H9 (cell line): ENCODE measurements around the gene DGCR2. TPM values are rescaled to one million over a fixed set of nuclear protein-coding genes. Genes with fewer than 3 reads are reported as not detected.

ENCODE experiments used
- DNase-seq: peaks from one replicate; pipeline ENCODE4 v3.0.0-alpha.2; 2017
- H2AFZ ChIP-seq: one replicate; pipeline ENCODE4 v1.6.1; 2013; ENCODE audit warnings: mild to moderate bottlenecking, low read length, control low read depth, moderate library complexity
- H2AK5ac ChIP-seq: 2 replicates; pipeline ENCODE4 v1.6.1; 2013; ENCODE audit warnings: low read length, control low read depth, mixed read lengths; ENCODE audit not compliant: insufficient read length
- H2BK120ac ChIP-seq: one replicate; pipeline ENCODE4 v1.6.1; 2013; ENCODE audit warnings: low read depth, mild to moderate bottlenecking, low read length, control low read depth, inconsistent platforms; ENCODE audit not compliant: poor library complexity, severe bottlenecking
- H2BK12ac ChIP-seq: 2 replicates; pipeline ENCODE4 v1.6.1; 2013; ENCODE audit warnings: low read length, control low read depth, mixed read lengths, low read depth; ENCODE audit not compliant: insufficient read length
- H2BK15ac ChIP-seq: 2 replicates; pipeline ENCODE4 v1.6.1; 2013; ENCODE audit warnings: low read depth, low read length, control low read depth
- H2BK20ac ChIP-seq: one replicate; pipeline ENCODE4 v1.6.1; 2013; ENCODE audit warnings: low read depth, mild to moderate bottlenecking, low read length, control low read depth, inconsistent platforms; ENCODE audit not compliant: poor library complexity, severe bottlenecking
- H2BK5ac ChIP-seq: 2 replicates; pipeline ENCODE4 v1.6.1; 2013; ENCODE audit warnings: low read length, control low read depth, mixed read lengths; ENCODE audit not compliant: insufficient read length
- H3K14ac ChIP-seq: 2 replicates; pipeline ENCODE4 v1.6.1; 2013; ENCODE audit warnings: low read length, control low read depth; ENCODE audit not compliant: insufficient read depth
- H3K18ac ChIP-seq: 2 replicates; pipeline ENCODE4 v1.6.1; 2013; ENCODE audit warnings: low read depth, mild to moderate bottlenecking, mixed read lengths, low read length, control low read depth; ENCODE audit not compliant: insufficient read length
- H3K23ac ChIP-seq: 2 replicates; pipeline ENCODE4 v1.6.1; 2013; ENCODE audit warnings: low read length, control low read depth, mixed read lengths, low read depth; ENCODE audit not compliant: insufficient read length
- H3K23me2 ChIP-seq: 2 replicates; pipeline ENCODE4 v1.6.1; 2013; ENCODE audit warnings: low read depth, mild to moderate bottlenecking, mixed read lengths, low read length, control low read depth; ENCODE audit not compliant: insufficient read length, poor library complexity, severe bottlenecking
- H3K27ac ChIP-seq: 2 replicates; pipeline ENCODE4 v1.5.1; 2013; ENCODE audit warnings: low read length, control low read depth, mixed read lengths, low read depth; ENCODE audit not compliant: insufficient read length
- H3K27me3 ChIP-seq: 2 replicates; pipeline ENCODE4 v1.6.1; 2013; ENCODE audit warnings: low read length, control low read depth, inconsistent platforms; ENCODE audit not compliant: insufficient read depth
- H3K4ac ChIP-seq: 2 replicates; pipeline ENCODE4 v1.6.1; 2013; ENCODE audit warnings: low read depth, mild to moderate bottlenecking, control low read depth, inconsistent platforms, low read length, moderate library complexity
- H3K4me1 ChIP-seq: 2 replicates; pipeline ENCODE4 v1.6.1; 2013; ENCODE audit warnings: low read length, control low read depth, inconsistent platforms; ENCODE audit not compliant: insufficient read depth
- H3K4me2 ChIP-seq: 2 replicates; pipeline ENCODE4 v1.6.1; 2013; ENCODE audit warnings: low read length, control low read depth, mixed read lengths; ENCODE audit not compliant: insufficient read length, insufficient read depth
- H3K56ac ChIP-seq: 2 replicates; pipeline ENCODE4 v1.6.1; 2013; ENCODE audit warnings: low read depth, mild to moderate bottlenecking, mixed read lengths, low read length, control low read depth; ENCODE audit not compliant: insufficient read length
- H3K79me1 ChIP-seq: 2 replicates; pipeline ENCODE4 v1.6.1; 2013; ENCODE audit warnings: low read depth, mild to moderate bottlenecking, moderate library complexity, low read length, control low read depth, inconsistent platforms; ENCODE audit not compliant: insufficient read depth, poor library complexity, severe bottlenecking
- H3K79me2 ChIP-seq: 2 replicates; pipeline ENCODE4 v1.6.1; 2013; ENCODE audit warnings: low read length, control low read depth, inconsistent platforms; ENCODE audit not compliant: insufficient read depth
- H3K9ac ChIP-seq: 2 replicates; pipeline ENCODE4 v1.6.1; 2013; ENCODE audit warnings: low read length, control low read depth, mixed read lengths; ENCODE audit not compliant: insufficient read length; ENCODE audit errors: extremely low read depth
- H3K9me3 ChIP-seq: one replicate; pipeline ENCODE4 v1.6.1; 2013; ENCODE audit warnings: low read depth, low read length, inconsistent platforms; ENCODE audit not compliant: control insufficient read depth
- H3T11ph ChIP-seq: one replicate; pipeline ENCODE4 v1.6.1; 2013; ENCODE audit warnings: mild to moderate bottlenecking, low read length, control low read depth, inconsistent platforms
- H4K20me1 ChIP-seq: one replicate; pipeline ENCODE4 v1.6.1; 2013; ENCODE audit not compliant: control insufficient read depth, insufficient read length, insufficient read depth
- H4K5ac ChIP-seq: 2 replicates; pipeline ENCODE4 v1.6.1; 2013; ENCODE audit warnings: low read depth, mild to moderate bottlenecking, mixed read lengths, low read length, control low read depth; ENCODE audit not compliant: insufficient read length
- H4K8ac ChIP-seq: replicated peaks from 2 replicates; pipeline ENCODE4 v1.6.1; 2013; ENCODE audit warnings: low read length, control low read depth, mixed read lengths, low read depth; ENCODE audit not compliant: insufficient read length
- H4K91ac ChIP-seq: 2 replicates; pipeline ENCODE4 v1.6.1; 2013; ENCODE audit warnings: low read depth, mild to moderate bottlenecking, moderate library complexity, mixed read lengths, low read length, control low read depth; ENCODE audit not compliant: insufficient read length
- H3K27ac Mint-ChIP-seq, 3 experiments: 2 replicates in 2 of 3; 3 replicates in 1 of 3; pipeline ENCODE4 v1.8.0; 2020 to 2021; ENCODE audit warnings: mixed read lengths in 3 of 3, mild to moderate bottlenecking in 1 of 3, moderate library complexity in 1 of 3
- H3K27me3 Mint-ChIP-seq: 2 replicates; pipeline ENCODE4 v1.8.0; 2021; ENCODE audit warnings: low read depth, mild to moderate bottlenecking, moderate library complexity, mixed read lengths
- H3K36me3 Mint-ChIP-seq, 3 experiments: 2 replicates in 2 of 3; 3 replicates in 1 of 3; pipeline ENCODE4 v1.8.0; 2020 to 2021; ENCODE audit warnings: low read depth in 3 of 3, mixed read lengths in 3 of 3; ENCODE audit not compliant: insufficient read depth in 1 of 3
- H3K4me1 Mint-ChIP-seq, 2 experiments: 2 replicates each; pipeline ENCODE4 v1.8.0; 2020; ENCODE audit warnings: mixed read lengths in 2 of 2
- H3K4me3 Mint-ChIP-seq, 2 experiments: 2 replicates in 1 of 2; 3 replicates in 1 of 2; pipeline ENCODE4 v1.8.0; 2020 to 2021; ENCODE audit warnings: mild to moderate bottlenecking in 2 of 2, mixed read lengths in 2 of 2, moderate library complexity in 1 of 2
- H3K9me3 Mint-ChIP-seq, 2 experiments: 2 replicates in 1 of 2; 3 replicates in 1 of 2; pipeline ENCODE4 v1.8.0; 2020; ENCODE audit warnings: mild to moderate bottlenecking in 2 of 2, mixed read lengths in 2 of 2, moderate library complexity in 1 of 2
- WGBS: extraction: QIAGEN DNeasy Blood & Tissue Kit; methylation state at CpG from one replicate; pipeline ENCODE4 v1.1.7; 2013; ENCODE audit warnings: missing lambda C conversion rate, low lambda C conversion rate, mixed read lengths; ENCODE audit not compliant: insufficient read length; ENCODE audit errors: extremely low coverage; 5-methylcytosine and 5-hydroxymethylcytosine counted together
- total RNA-seq: library from RNA; stranded (reverse); gene quantifications from 2 replicates; pipeline ENCODE4 v1.2.1, GENCODE V29; 2021
- TF ChIP-seq, protein P1 (sequence below): fragments of 200-600 bp; sonication (generic); conservative IDR thresholded peaks from 3 replicates; pipeline ENCODE4 v1.8.0; 2021; ENCODE audit warnings: antibody characterized with exemption, mild to moderate bottlenecking

The DGCR2 gene
- total RNA-seq, 1 experiment from 2014 or later, result 47.2 TPM

DNA sequence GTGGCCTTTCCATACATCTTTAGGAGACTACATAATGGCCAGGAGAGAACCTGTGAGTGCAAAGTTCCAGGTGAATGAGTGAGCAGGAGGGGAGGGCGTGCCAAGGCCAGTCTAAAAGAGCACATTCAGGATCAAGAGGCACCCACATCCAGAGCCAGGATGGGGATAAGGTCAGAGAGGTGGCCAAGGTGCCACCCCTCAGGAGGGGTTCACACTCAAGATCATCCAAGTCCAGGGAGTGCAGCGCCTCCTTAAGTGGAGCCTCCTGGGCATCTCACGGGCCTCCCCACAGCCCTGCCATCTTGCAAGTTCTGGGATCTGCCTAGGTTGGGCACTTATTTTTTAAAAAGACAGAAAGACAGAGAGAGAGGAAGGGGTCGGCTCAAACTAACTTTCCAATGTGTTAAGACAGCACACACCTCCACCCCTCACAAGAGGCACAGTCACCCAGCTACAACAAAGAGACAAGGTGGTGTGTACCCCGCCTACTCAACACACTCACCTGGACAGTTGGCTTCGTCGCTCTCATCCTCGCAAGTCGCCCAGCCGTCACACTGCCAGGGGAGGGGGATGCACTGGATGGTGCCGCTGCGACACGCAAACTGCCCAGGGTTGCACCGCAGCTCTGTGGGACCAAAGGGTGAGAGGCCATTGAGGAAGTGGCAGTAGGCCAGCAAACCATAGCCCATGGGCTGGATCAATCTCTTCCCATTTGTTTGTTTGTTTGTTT is 33.2 kb downstream of the DGCR2 start:
- no peak overlapping the region for H3K4ac ChIP-seq
- WGBS, result no CpG with 5 or more reads among the region's 14 CpGs
- H3K18ac ChIP-seq, result no peak overlapping the region
- Mint-ChIP-seq H3K4me1 (peaks cover 9 to 14% of the 10 kb centered on the region in 2 experiments), H3K36me3 (peaks cover 14 to 27% (median 23%) of the 10 kb centered on the region in 3 experiments), H3K9me3 (peaks cover 4 to 5% of the 10 kb centered on the region in 2 experiments; a peak in 4 of 5 replicates), H3K4me3 (peak overlapping the region in 1 of 2 experiments; percentile 38; a peak in 1 of 5 replicates), H3K27ac (peak overlapping the region in 2 of 3 experiments; percentile 35 to 59; a peak in 5 of 7 replicates), H3K27me3 (no peaks in the 10 kb centered on the region)
- H3K79me1 ChIP-seq, result no peaks in the 10 kb centered on the region
- no peaks in the 10 kb centered on the region for H3K27me3 ChIP-seq
- H2BK12ac ChIP-seq, result no peak overlapping the region
- H2BK15ac ChIP-seq, result no peak overlapping the region
- no peak overlapping the region for H2BK20ac ChIP-seq
- no peak overlapping the region for H3K9ac ChIP-seq
- H4K20me1 ChIP-seq, result no peaks in the 10 kb centered on the region
- no peak overlapping the region for H3K56ac ChIP-seq
- H3K14ac ChIP-seq, result no peak overlapping the region
- H3K9me3 ChIP-seq, result no peaks in the 10 kb centered on the region
- no peak overlapping the region for H2BK5ac ChIP-seq
- H3K23ac ChIP-seq, result no peak overlapping the region
- H4K91ac ChIP-seq, result no peak overlapping the region
- no peak overlapping the region for H3T11ph ChIP-seq
- peaks cover 3% of the 10 kb centered on the region; the same call in 1 of the 2 replicates for H3K4me1 ChIP-seq
- no peak overlapping the region for H2BK120ac ChIP-seq
- no peak overlapping the region for H4K5ac ChIP-seq
- no peaks in the 10 kb centered on the region for H3K79me2 ChIP-seq
- no peaks in the 10 kb centered on the region for H3K23me2 ChIP-seq
- TF ChIP-seq, protein P1, sequence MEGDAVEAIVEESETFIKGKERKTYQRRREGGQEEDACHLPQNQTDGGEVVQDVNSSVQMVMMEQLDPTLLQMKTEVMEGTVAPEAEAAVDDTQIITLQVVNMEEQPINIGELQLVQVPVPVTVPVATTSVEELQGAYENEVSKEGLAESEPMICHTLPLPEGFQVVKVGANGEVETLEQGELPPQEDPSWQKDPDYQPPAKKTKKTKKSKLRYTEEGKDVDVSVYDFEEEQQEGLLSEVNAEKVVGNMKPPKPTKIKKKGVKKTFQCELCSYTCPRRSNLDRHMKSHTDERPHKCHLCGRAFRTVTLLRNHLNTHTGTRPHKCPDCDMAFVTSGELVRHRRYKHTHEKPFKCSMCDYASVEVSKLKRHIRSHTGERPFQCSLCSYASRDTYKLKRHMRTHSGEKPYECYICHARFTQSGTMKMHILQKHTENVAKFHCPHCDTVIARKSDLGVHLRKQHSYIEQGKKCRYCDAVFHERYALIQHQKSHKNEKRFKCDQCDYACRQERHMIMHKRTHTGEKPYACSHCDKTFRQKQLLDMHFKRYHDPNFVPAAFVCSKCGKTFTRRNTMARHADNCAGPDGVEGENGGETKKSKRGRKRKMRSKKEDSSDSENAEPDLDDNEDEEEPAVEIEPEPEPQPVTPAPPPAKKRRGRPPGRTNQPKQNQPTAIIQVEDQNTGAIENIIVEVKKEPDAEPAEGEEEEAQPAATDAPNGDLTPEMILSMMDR, result no peak
- H3K27ac ChIP-seq, result no peak overlapping the region
- H2AFZ ChIP-seq, result no peak overlapping the region
- no peak overlapping the region for H4K8ac ChIP-seq
- no peak for DNase-seq
- H2AK5ac ChIP-seq, result no peak overlapping the region
- H3K4me2 ChIP-seq, result no peak overlapping the region
